ENCODE results near the gene SHMT2. TPM values are rescaled to one million over a fixed set of nuclear protein-coding genes. Genes with fewer than 3 reads are reported as not detected.

SHMT2 gene
- total RNA-seq, 1 donor from 2014 or later: 146 TPM

- DNase-seq (ENCODE audit: low read depth): no peak
Observed at GRCh38 chr12:57226588-57227314, 2.8 kb upstream of the SHMT2 start.

- DNase-seq (ENCODE audit: low read depth): peak; percentile 42
Observed at GRCh38 chr12:57227315-57228115, 2.0 kb upstream of the SHMT2 start.

DNA sequence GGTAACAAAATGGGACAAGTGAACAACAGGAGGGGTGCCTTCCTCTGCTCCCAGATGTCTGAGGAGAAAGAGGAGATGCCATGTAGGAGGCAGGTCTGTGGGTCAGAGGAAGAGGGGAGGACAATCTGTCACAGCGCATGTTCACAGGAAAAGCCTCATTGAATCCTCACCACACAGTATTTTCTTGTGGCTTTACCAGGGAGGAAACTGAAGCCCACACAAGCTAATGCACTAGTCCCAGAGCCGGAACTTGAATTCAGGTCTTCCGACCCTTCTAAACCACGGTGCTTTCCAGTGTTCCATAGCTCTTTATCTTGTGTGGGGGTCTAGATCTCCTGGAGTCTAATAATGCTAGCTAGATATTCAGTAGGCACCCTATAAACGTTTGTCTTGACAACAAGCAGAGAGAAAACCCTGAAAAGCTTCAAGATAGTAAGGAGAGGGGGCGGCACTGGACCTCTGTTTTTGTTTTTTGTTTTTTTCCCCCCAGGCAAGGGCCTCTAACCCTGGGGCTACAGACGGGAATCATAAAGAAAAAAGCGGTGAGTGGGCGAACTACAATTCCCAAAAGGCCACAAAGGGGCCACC, 371 bp upstream of the SHMT2 start:
- DNase-seq (ENCODE audit: low read depth): no peak

GRCh38 chr12:57230381-57231155, 1.1 kb downstream of the SHMT2 start:
- DNase-seq (ENCODE audit: low read depth): no peak

- no peak for DNase-seq (ENCODE audit: low read depth)
Observed at GRCh38 chr12:57231276-57232021, 1.9 kb downstream of the SHMT2 start.

GRCh38 chr12:57232156-57232756, 2.7 kb downstream of the SHMT2 start:
- no peak for DNase-seq (ENCODE audit: low read depth)

GRCh38 chr12:57233357-57234232, 4.1 kb downstream of the SHMT2 start:
- DNase-seq (ENCODE audit: low read depth): no peak

- DNase-seq (ENCODE audit: low read depth): no peak
Observed at GRCh38 chr12:57234233-57234570, 4.7 kb downstream of the SHMT2 start.

- no peak for DNase-seq (ENCODE audit: low read depth)
Observed at GRCh38 chr12:57234571-57235016, 5.1 kb downstream of the SHMT2 start.

GRCh38 chr12:57235017-57235727, 5.7 kb downstream of the SHMT2 start:
- DNase-seq (ENCODE audit: low read depth): no peak

DNA sequence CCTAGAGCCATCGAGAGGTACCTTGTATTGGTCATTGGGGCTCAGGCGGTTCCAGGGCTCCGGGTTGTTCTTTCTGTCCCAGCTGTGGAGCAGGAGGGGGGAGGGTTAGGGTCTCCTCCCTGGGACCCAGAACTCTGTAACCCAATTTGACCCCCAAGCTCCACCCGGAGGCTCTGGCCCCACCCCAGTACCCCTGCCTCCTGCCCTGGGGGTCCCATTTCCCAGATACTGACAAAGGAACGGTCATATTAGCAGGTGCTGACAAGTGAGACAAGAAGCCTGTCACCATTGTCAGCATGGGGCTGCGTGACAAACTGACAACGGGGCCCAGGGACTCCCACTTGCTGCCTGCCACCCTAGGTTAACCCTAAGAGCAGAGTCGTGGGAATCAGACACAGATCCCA, 6.2 kb downstream of the SHMT2 start:
- DNase-seq (ENCODE audit: low read depth): no peak

DNA sequence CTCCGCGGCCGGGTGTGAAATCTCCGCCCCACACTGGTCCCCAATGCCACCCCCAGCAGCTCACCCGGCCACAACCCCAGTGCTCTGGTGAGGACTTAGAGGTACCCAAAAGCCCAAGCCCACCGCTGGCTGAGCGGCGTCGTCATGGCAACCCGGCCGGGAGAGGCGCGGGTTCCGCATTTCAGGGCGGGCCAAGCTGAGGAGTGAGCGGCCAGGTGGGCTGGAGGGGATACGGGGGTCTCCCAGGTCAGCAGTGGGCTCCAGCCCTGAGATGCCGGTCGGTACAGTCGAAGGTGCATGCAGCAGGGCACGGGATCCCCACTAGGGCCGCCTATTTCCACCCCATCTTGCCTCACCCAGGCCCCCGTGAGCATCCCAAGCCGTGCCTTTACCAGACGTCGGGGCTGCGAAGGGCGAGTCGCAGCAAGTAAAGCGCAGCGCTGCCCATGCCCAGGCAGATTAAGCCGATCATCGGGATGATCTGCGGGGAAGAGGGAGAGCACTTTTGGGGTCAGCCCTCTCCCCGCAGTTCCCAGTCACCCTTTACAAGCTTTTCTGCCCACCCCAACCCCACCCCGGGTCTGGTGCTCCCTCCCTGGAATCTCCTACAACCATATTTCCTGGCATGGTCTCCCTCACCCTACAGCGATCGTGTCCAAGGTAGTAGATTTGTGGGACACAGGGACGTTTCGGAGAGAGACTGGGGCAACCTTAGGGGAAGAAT, 6.9 kb downstream of the SHMT2 start:
- no peak for DNase-seq (ENCODE audit: low read depth)

GRCh38 chr12:57236925-57237595, 7.5 kb downstream of the SHMT2 start:
- no peak for DNase-seq (ENCODE audit: low read depth)

- DNase-seq (ENCODE audit: low read depth): no peak
Observed at GRCh38 chr12:57237596-57237931, 8.1 kb downstream of the SHMT2 start.

GRCh38 chr12:57237932-57238853, 8.7 kb downstream of the SHMT2 start:
- DNase-seq (ENCODE audit: low read depth): no peak

DNA sequence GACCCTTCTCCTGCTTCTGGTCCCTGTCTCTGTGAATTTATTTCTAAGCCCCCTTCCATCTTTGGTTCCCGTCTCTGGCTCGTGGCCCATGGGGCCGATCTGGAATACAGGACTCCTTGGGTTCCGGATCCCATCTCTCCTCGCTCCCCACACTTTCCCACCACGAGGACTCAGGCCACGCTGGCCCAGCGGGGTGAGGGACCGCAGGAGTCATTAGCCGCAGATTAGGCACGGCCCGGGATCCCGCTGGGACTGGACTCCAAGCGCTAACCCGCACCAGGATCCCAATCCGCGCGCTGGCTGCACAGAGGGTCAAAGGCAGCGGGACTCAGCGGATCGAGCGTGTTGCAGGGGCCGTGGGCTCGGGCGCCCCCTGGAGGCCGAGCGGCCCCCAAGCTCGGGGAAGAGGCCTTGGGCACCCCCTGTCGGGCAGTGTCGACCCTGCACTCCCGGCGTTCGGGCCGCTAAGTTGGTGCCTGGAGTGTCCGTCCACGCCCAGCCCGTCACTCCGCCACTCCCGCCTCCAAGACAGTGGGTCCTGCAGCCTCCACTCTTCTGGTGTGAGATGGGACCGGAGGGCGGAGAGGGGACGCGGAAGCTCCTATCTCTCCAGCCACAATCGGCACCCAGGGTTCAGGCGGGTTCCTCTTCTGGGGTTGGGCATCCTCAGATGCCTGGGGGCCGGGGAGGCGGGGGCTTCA, 9.5 kb downstream of the SHMT2 start:
- DNase-seq (ENCODE audit: low read depth): peak; percentile 37
